K562 (cell line): ENCODE results near the gene LYRM1. TPM values are rescaled to one million over a fixed set of nuclear protein-coding genes. Genes with fewer than 3 reads are reported as not detected.

ENCODE experiments used
- ATAC-seq: fragments of 200-7000 bp; cut with Tn5 transposase; 3 replicates; pipeline ENCODE4 v1.9.1; 2020; ENCODE audit warnings: moderate library complexity
- BruUV-seq: library from RNA; stranded (reverse); fragments of 400-500 nt; replicated peaks from 2 replicates; lab custom pipeline; 2021; lab: Mats Ljungman, UMichigan
- CTCF ChIA-PET: fragments of 300-600 bp; formaldehyde crosslinking; extraction: SDS; loops from one replicate; lab custom pipeline; 2021; ENCODE audit warnings: low intra/inter-chr PET ratio; lab: Yijun Ruan, JAX
- POLR2A ChIA-PET: fragments of 300-600, 350-650 bp; sonication (Branson Sonifier 250); formaldehyde crosslinking; extraction: SDS; loops from one replicate; lab custom pipeline; 2021; ENCODE audit warnings: antibody characterized with exemption, inconsistent platforms; lab: Yijun Ruan, JAX
- DNase-seq, 4 experiments: peaks; one replicate each; pipeline versions ENCODE4 v3.0.0 to v3.0.0-alpha.2; 2011 to 2018; ENCODE audit warnings: low spot score in 3 of 4, mixed read lengths in 3 of 4; ENCODE audit errors: extremely low read depth in 1 of 4
- FAIRE-seq: peaks from 2 replicates; lab custom pipeline; 2011; peaks lifted over from hg19 to GRCh38; lab: Jason Lieb, UNC
- H2AFZ ChIP-seq: 2 replicates; pipeline ENCODE4 v1.6.0; 2011; ENCODE audit warnings: low read depth, low read length, control low read depth, inconsistent platforms
- H3K27ac ChIP-seq: fragments of 200-600 bp; 3 replicates; pipeline ENCODE4 v1.8.0; 2011; ENCODE audit warnings: low read depth, mild to moderate bottlenecking, control low read depth, inconsistent platforms, low read length, moderate library complexity, mixed read lengths; ENCODE audit errors: extremely low read depth
- H3K27me3 ChIP-seq, 2 experiments: fragments of 300-600 bp in 1 of 2; 2 replicates in 1 of 2; 3 replicates in 1 of 2; pipeline versions ENCODE4 v1.6.0 to v1.8.0; 2011; ENCODE audit warnings: inconsistent platforms in 2 of 2, low read length in 2 of 2, mild to moderate bottlenecking in 1 of 2, mixed read lengths in 1 of 2, moderate library complexity in 1 of 2; ENCODE audit not compliant: control insufficient read depth in 2 of 2, insufficient read depth in 2 of 2
- H3K36me3 ChIP-seq: fragments of 300-600 bp; 3 replicates; pipeline ENCODE4 v1.8.0; 2011; ENCODE audit warnings: mild to moderate bottlenecking, low read length, inconsistent platforms; ENCODE audit not compliant: control insufficient read depth, insufficient read depth
- H3K4me1 ChIP-seq, 2 experiments: fragments of 200-600 bp in 1 of 2; replicated peaks in 1 of 2; 2 replicates in 1 of 2; 3 replicates in 1 of 2; pipeline versions ENCODE4 v1.5.1 to v1.8.0; 2011; ENCODE audit warnings: inconsistent platforms in 2 of 2, low read length in 2 of 2, mild to moderate bottlenecking in 1 of 2, mixed read lengths in 1 of 2, moderate library complexity in 1 of 2; ENCODE audit not compliant: control insufficient read depth in 2 of 2, insufficient read depth in 2 of 2
- H3K4me2 ChIP-seq: 2 replicates; pipeline ENCODE4 v1.6.1; 2011; ENCODE audit warnings: low read length, control low read depth, inconsistent platforms, mixed read lengths; ENCODE audit not compliant: insufficient read depth
- H3K4me3 ChIP-seq: fragments of 200-600 bp; sonication (generic), shearing (Covaris generic); 2 replicates; pipeline ENCODE4 v1.5.1; 2016; ENCODE audit warnings: control low read depth, inconsistent platforms
- H3K79me2 ChIP-seq: fragments of 200-600 bp; 3 replicates; pipeline ENCODE4 v1.8.0; 2011; ENCODE audit warnings: low read length, inconsistent platforms; ENCODE audit not compliant: control insufficient read depth, insufficient read depth
- H3K9ac ChIP-seq, 2 experiments: 2 replicates each; pipeline versions ENCODE4 v1.6.0 to v1.6.1; 2011; ENCODE audit warnings: low read depth in 2 of 2, low read length in 2 of 2, control low read depth in 1 of 2, inconsistent platforms in 1 of 2, mild to moderate bottlenecking in 1 of 2, mixed read lengths in 1 of 2; ENCODE audit not compliant: insufficient read depth in 1 of 2
- H3K9me1 ChIP-seq: one replicate; pipeline ENCODE4 v1.6.0; 2011; ENCODE audit warnings: inconsistent platforms, mild to moderate bottlenecking, low read length, moderate library complexity; ENCODE audit not compliant: control insufficient read depth, insufficient read depth
- H3K9me3 ChIP-seq: replicated peaks from 2 replicates; pipeline ENCODE4 v1.5.1; 2011; ENCODE audit warnings: low read depth, low read length, inconsistent platforms; ENCODE audit not compliant: control insufficient read depth, insufficient read depth
- H4K20me1 ChIP-seq: replicated peaks from 2 replicates; pipeline ENCODE4 v1.6.1; 2011; ENCODE audit warnings: low read length, inconsistent platforms, mixed read lengths; ENCODE audit not compliant: control insufficient read depth, insufficient read depth
- CEBPG ChIP-seq, 3 experiments: fragments of 200-800 bp in 1 of 3; sonication (Bioruptor generic) in 1 of 3; sonication (generic) in 1 of 3; formaldehyde crosslinking in 1 of 3; IDR thresholded peaks in 2 of 3; conservative IDR thresholded peaks in 1 of 3; 2 replicates each; pipeline versions ENCODE4 v1.6.1 to v1.8.0; 2016 to 2022; ENCODE audit warnings: missing compliant biosample characterization in 2 of 3, missing genetic modification characterization in 2 of 3, mild to moderate bottlenecking in 1 of 3, missing genetic modification reagents in 1 of 3
- DDX20 ChIP-seq: fragments of 450-650 bp; IDR thresholded peaks from 2 replicates; pipeline ENCODE4 v1.6.1; 2016; ENCODE audit warnings: missing genetic modification characterization, low read depth, mild to moderate bottlenecking, missing compliant biosample characterization, moderate library complexity
- MCM7 ChIP-seq, 2 experiments: fragments of 450-650 bp; IDR thresholded peaks; 2 replicates each; pipeline ENCODE4 v1.6.1; 2016 to 2018
- NCOR1 ChIP-seq: fragments of 450-650 bp; IDR thresholded peaks from 2 replicates; pipeline ENCODE4 v1.6.1; 2016; ENCODE audit warnings: mild to moderate bottlenecking, moderate library complexity
- POLR2A ChIP-seq: fragments of 450-650 bp; conservative IDR thresholded peaks from 2 replicates; pipeline ENCODE4 v1.6.1; 2016
- TAF15 ChIP-seq: fragments of 200-400 bp; formaldehyde crosslinking; IDR thresholded peaks from 2 replicates; pipeline ENCODE4 v1.6.1; 2017; ENCODE audit warnings: mild to moderate bottlenecking, low read depth, low read length, moderate library complexity
- ZNF224 ChIP-seq: sonication (generic); formaldehyde crosslinking; IDR thresholded peaks from 2 replicates; pipeline ENCODE4 v1.8.0; 2022; ENCODE audit warnings: mild to moderate bottlenecking, missing genetic modification reagents
- ZNF780A ChIP-seq: fragments of 250-450 bp; sonication (Bioruptor Pico); IDR thresholded peaks from 2 replicates; pipeline ENCODE4 v1.5.0; 2021; ENCODE audit warnings: mild to moderate bottlenecking
- WGBS: fragments of 100-300 bp; shearing (Covaris generic); methylation state at CpG from one replicate; pipeline ENCODE4 v1.1.6; 2016; ENCODE audit warnings: low coverage, mixed read lengths; ENCODE audit not compliant: insufficient coverage; ENCODE audit errors: missing lambda C conversion rate; 5-methylcytosine and 5-hydroxymethylcytosine counted together
- in situ Hi-C: fragments of 300-500 bp; cut with MboI; formaldehyde crosslinking; loops from 4 replicates; pipeline ENCODE4 v1.15.0; 2018; ENCODE audit warnings: inconsistent platforms, mixed read lengths
- intact Hi-C: fragments of 100-400 bp; cut with micrococcal nuclease; formaldehyde crosslinking; loops from 2 replicates; pipeline ENCODE4 v1.14.2; 2022
- polyA plus RNA-seq, 8 experiments: library from polyadenylated mRNA; depleted of rRNA in 4 of 8; stranded (reverse) in 5 of 8; unstranded in 3 of 8; fragments of >200 nt; fragmentation: Nextera tagmentation in 2 of 8; fragmentation: Illumina TruSeq in 1 of 8; extraction: Ambion mirVana in 2 of 8; extraction: Trizol in 1 of 8; gene quantifications; 2 replicates each; pipeline versions ENCODE4 v1.2.1 to v1.2.3, GENCODE V29; 2011 to 2014; ENCODE audit warnings: inconsistent platforms in 1 of 8, missing spikeins in 1 of 8
- total RNA-seq, 7 experiments: library from RNA; depleted of rRNA in 6 of 7; stranded (reverse); fragments of >200 nt in 6 of 7; fragmentation: Illumina TruSeq in 2 of 7; extraction: Trizol in 2 of 7; gene quantifications; 2 replicates each; pipeline versions ENCODE4 v1.2.1 to v1.2.3, GENCODE V29; 2011 to 2021; ENCODE audit warnings: low replicate concordance in 1 of 7
- TF ChIP-seq, protein P1 (sequence below): fragments of 450-650 bp; IDR thresholded peaks from 2 replicates; pipeline ENCODE4 v1.6.1; 2016; ENCODE audit warnings: mild to moderate bottlenecking
- TF ChIP-seq, protein P2 (sequence below): fragments of 450-650 bp; formaldehyde crosslinking; IDR thresholded peaks from 2 replicates; pipeline ENCODE4 v1.4.0; 2022; ENCODE audit warnings: mild to moderate bottlenecking, moderate library complexity

The LYRM1 gene
- total and polyA plus RNA-seq, 9 of the 15 experiments (the other 6 are each of a cell fraction or from before 2014, with no cell fraction given) = 17.5 to 44.1 (median 32.7) TPM

DNA sequence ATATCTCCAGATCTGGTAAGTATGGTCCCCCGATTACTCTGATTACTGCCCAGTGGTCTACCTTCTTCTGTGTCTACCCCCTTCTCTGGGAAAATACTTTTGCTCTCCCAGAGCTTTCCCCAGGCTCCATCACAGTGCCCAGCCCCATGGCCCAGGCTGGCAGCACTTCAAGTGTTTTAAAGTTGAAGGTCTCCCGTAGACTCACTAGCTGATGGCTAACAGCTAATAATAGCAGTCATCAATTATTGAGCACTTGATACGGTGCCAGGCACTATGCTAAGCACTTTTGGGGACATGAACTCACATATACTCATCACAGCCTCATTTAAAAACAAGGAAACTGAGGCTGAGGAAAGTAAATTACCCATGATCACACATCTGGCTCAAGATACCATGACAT, 33.8 kb upstream of the LYRM1 start:
- no peak for ATAC-seq
- peaks cover 16% of the 10 kb centered on the region; the same call in 1 of the 2 replicates for H4K20me1 ChIP-seq
- ChIA-PET POLR2A (interaction anchor here (0.7 to 1.7 kb wide), 7 partner anchors 9 to 52 kb away, joined by 3 to 10 read pairs (median 4); no protein-coding TSS in a partner anchor), CTCF (no interaction called here)
- TF ChIP-seq, protein P1, sequence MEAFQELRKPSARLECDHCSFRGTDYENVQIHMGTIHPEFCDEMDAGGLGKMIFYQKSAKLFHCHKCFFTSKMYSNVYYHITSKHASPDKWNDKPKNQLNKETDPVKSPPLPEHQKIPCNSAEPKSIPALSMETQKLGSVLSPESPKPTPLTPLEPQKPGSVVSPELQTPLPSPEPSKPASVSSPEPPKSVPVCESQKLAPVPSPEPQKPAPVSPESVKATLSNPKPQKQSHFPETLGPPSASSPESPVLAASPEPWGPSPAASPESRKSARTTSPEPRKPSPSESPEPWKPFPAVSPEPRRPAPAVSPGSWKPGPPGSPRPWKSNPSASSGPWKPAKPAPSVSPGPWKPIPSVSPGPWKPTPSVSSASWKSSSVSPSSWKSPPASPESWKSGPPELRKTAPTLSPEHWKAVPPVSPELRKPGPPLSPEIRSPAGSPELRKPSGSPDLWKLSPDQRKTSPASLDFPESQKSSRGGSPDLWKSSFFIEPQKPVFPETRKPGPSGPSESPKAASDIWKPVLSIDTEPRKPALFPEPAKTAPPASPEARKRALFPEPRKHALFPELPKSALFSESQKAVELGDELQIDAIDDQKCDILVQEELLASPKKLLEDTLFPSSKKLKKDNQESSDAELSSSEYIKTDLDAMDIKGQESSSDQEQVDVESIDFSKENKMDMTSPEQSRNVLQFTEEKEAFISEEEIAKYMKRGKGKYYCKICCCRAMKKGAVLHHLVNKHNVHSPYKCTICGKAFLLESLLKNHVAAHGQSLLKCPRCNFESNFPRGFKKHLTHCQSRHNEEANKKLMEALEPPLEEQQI = no peak
- TF ChIP-seq, protein P2, sequence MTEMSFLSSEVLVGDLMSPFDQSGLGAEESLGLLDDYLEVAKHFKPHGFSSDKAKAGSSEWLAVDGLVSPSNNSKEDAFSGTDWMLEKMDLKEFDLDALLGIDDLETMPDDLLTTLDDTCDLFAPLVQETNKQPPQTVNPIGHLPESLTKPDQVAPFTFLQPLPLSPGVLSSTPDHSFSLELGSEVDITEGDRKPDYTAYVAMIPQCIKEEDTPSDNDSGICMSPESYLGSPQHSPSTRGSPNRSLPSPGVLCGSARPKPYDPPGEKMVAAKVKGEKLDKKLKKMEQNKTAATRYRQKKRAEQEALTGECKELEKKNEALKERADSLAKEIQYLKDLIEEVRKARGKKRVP (CRISPR knock-in tag) = no peak
- no peak for TF ChIP-seq POLR2A
- TF ChIP-seq ZNF780A (CRISPR knock-in tag) = no peak
- no peak for TF ChIP-seq MCM7 (IDR thresholded peaks at IDR 0.05)
- no peak for TF ChIP-seq TAF15
- TF ChIP-seq CEBPG (CRISPR knock-in tag; IDR thresholded peaks at IDR 0.05) = no peak
- TF ChIP-seq CEBPG (tag; conservative IDR thresholded peaks at IDR 0.05 in 1 of 2, IDR thresholded peaks at IDR 0.05 in 1 of 2) = no peak
- TF ChIP-seq ZNF224 (CRISPR knock-in tag) = no peak
- no peak for TF ChIP-seq DDX20 (tag)
- TF ChIP-seq NCOR1 = no peak
- BruUV-seq = no TSS peak
- H3K36me3 ChIP-seq = no peaks in the 10 kb centered on the region
- no peak overlapping the region for H3K4me2 ChIP-seq
- no peak overlapping the region for H2AFZ ChIP-seq
- intact Hi-C loops = no loop called here
- no peak overlapping the region for H3K27ac ChIP-seq
- H3K27me3 ChIP-seq = no peaks in the 10 kb centered on the region
- in situ Hi-C loops = no loop called here
- peaks cover 1% of the 10 kb centered on the region for H3K9me1 ChIP-seq
- H3K9me3 ChIP-seq = no peaks in the 10 kb centered on the region
- 83% methylated on average over 3 of the region's 3 CpGs for WGBS
- H3K4me3 ChIP-seq = no peak overlapping the region
- FAIRE-seq = no peak
- no peak for DNase-seq
- H3K9ac ChIP-seq = no peak overlapping the region; a peak in 1 of 4 replicates
- peaks cover 8% of the 10 kb centered on the region; the same call in 1 of the 3 replicates for H3K79me2 ChIP-seq
- H3K4me1 ChIP-seq = peaks cover 14 to 28% of the 10 kb centered on the region in 2 experiments
